H9 (cell line): ENCODE measurements around the gene APOBEC3B. TPM values are rescaled to one million over a fixed set of nuclear protein-coding genes. Genes with fewer than 3 reads are reported as not detected.

Experiments
- DNase-seq: peaks from one replicate; pipeline ENCODE4 v3.0.0-alpha.2; 2017
- H2AFZ ChIP-seq: one replicate; pipeline ENCODE4 v1.6.1; 2013; ENCODE audit warnings: mild to moderate bottlenecking, low read length, control low read depth, moderate library complexity
- H2AK5ac ChIP-seq: 2 replicates; pipeline ENCODE4 v1.6.1; 2013; ENCODE audit warnings: low read length, control low read depth, mixed read lengths; ENCODE audit not compliant: insufficient read length
- H2BK120ac ChIP-seq: one replicate; pipeline ENCODE4 v1.6.1; 2013; ENCODE audit warnings: low read depth, mild to moderate bottlenecking, low read length, control low read depth, inconsistent platforms; ENCODE audit not compliant: poor library complexity, severe bottlenecking
- H2BK12ac ChIP-seq: 2 replicates; pipeline ENCODE4 v1.6.1; 2013; ENCODE audit warnings: low read length, control low read depth, mixed read lengths, low read depth; ENCODE audit not compliant: insufficient read length
- H2BK15ac ChIP-seq: 2 replicates; pipeline ENCODE4 v1.6.1; 2013; ENCODE audit warnings: low read depth, low read length, control low read depth
- H2BK20ac ChIP-seq: one replicate; pipeline ENCODE4 v1.6.1; 2013; ENCODE audit warnings: low read depth, mild to moderate bottlenecking, low read length, control low read depth, inconsistent platforms; ENCODE audit not compliant: poor library complexity, severe bottlenecking
- H2BK5ac ChIP-seq: 2 replicates; pipeline ENCODE4 v1.6.1; 2013; ENCODE audit warnings: low read length, control low read depth, mixed read lengths; ENCODE audit not compliant: insufficient read length
- H3K14ac ChIP-seq: 2 replicates; pipeline ENCODE4 v1.6.1; 2013; ENCODE audit warnings: low read length, control low read depth; ENCODE audit not compliant: insufficient read depth
- H3K18ac ChIP-seq: 2 replicates; pipeline ENCODE4 v1.6.1; 2013; ENCODE audit warnings: low read depth, mild to moderate bottlenecking, mixed read lengths, low read length, control low read depth; ENCODE audit not compliant: insufficient read length
- H3K23ac ChIP-seq: 2 replicates; pipeline ENCODE4 v1.6.1; 2013; ENCODE audit warnings: low read length, control low read depth, mixed read lengths, low read depth; ENCODE audit not compliant: insufficient read length
- H3K23me2 ChIP-seq: 2 replicates; pipeline ENCODE4 v1.6.1; 2013; ENCODE audit warnings: low read depth, mild to moderate bottlenecking, mixed read lengths, low read length, control low read depth; ENCODE audit not compliant: insufficient read length, poor library complexity, severe bottlenecking
- H3K27ac ChIP-seq: 2 replicates; pipeline ENCODE4 v1.5.1; 2013; ENCODE audit warnings: low read length, control low read depth, mixed read lengths, low read depth; ENCODE audit not compliant: insufficient read length
- H3K27me3 ChIP-seq: 2 replicates; pipeline ENCODE4 v1.6.1; 2013; ENCODE audit warnings: low read length, control low read depth, inconsistent platforms; ENCODE audit not compliant: insufficient read depth
- H3K4ac ChIP-seq: 2 replicates; pipeline ENCODE4 v1.6.1; 2013; ENCODE audit warnings: low read depth, mild to moderate bottlenecking, control low read depth, inconsistent platforms, low read length, moderate library complexity
- H3K4me1 ChIP-seq: 2 replicates; pipeline ENCODE4 v1.6.1; 2013; ENCODE audit warnings: low read length, control low read depth, inconsistent platforms; ENCODE audit not compliant: insufficient read depth
- H3K4me2 ChIP-seq: 2 replicates; pipeline ENCODE4 v1.6.1; 2013; ENCODE audit warnings: low read length, control low read depth, mixed read lengths; ENCODE audit not compliant: insufficient read length, insufficient read depth
- H3K56ac ChIP-seq: 2 replicates; pipeline ENCODE4 v1.6.1; 2013; ENCODE audit warnings: low read depth, mild to moderate bottlenecking, mixed read lengths, low read length, control low read depth; ENCODE audit not compliant: insufficient read length
- H3K79me1 ChIP-seq: 2 replicates; pipeline ENCODE4 v1.6.1; 2013; ENCODE audit warnings: low read depth, mild to moderate bottlenecking, moderate library complexity, low read length, control low read depth, inconsistent platforms; ENCODE audit not compliant: insufficient read depth, poor library complexity, severe bottlenecking
- H3K79me2 ChIP-seq: 2 replicates; pipeline ENCODE4 v1.6.1; 2013; ENCODE audit warnings: low read length, control low read depth, inconsistent platforms; ENCODE audit not compliant: insufficient read depth
- H3K9ac ChIP-seq: 2 replicates; pipeline ENCODE4 v1.6.1; 2013; ENCODE audit warnings: low read length, control low read depth, mixed read lengths; ENCODE audit not compliant: insufficient read length; ENCODE audit errors: extremely low read depth
- H3K9me3 ChIP-seq: one replicate; pipeline ENCODE4 v1.6.1; 2013; ENCODE audit warnings: low read depth, low read length, inconsistent platforms; ENCODE audit not compliant: control insufficient read depth
- H3T11ph ChIP-seq: one replicate; pipeline ENCODE4 v1.6.1; 2013; ENCODE audit warnings: mild to moderate bottlenecking, low read length, control low read depth, inconsistent platforms
- H4K20me1 ChIP-seq: one replicate; pipeline ENCODE4 v1.6.1; 2013; ENCODE audit not compliant: control insufficient read depth, insufficient read length, insufficient read depth
- H4K5ac ChIP-seq: 2 replicates; pipeline ENCODE4 v1.6.1; 2013; ENCODE audit warnings: low read depth, mild to moderate bottlenecking, mixed read lengths, low read length, control low read depth; ENCODE audit not compliant: insufficient read length
- H4K8ac ChIP-seq: replicated peaks from 2 replicates; pipeline ENCODE4 v1.6.1; 2013; ENCODE audit warnings: low read length, control low read depth, mixed read lengths, low read depth; ENCODE audit not compliant: insufficient read length
- H4K91ac ChIP-seq: 2 replicates; pipeline ENCODE4 v1.6.1; 2013; ENCODE audit warnings: low read depth, mild to moderate bottlenecking, moderate library complexity, mixed read lengths, low read length, control low read depth; ENCODE audit not compliant: insufficient read length
- H3K27ac Mint-ChIP-seq, 3 experiments: 2 replicates in 2 of 3; 3 replicates in 1 of 3; pipeline ENCODE4 v1.8.0; 2020 to 2021; ENCODE audit warnings: mixed read lengths in 3 of 3, mild to moderate bottlenecking in 1 of 3, moderate library complexity in 1 of 3
- H3K27me3 Mint-ChIP-seq: 2 replicates; pipeline ENCODE4 v1.8.0; 2021; ENCODE audit warnings: low read depth, mild to moderate bottlenecking, moderate library complexity, mixed read lengths
- H3K36me3 Mint-ChIP-seq, 3 experiments: 2 replicates in 2 of 3; 3 replicates in 1 of 3; pipeline ENCODE4 v1.8.0; 2020 to 2021; ENCODE audit warnings: low read depth in 3 of 3, mixed read lengths in 3 of 3; ENCODE audit not compliant: insufficient read depth in 1 of 3
- H3K4me1 Mint-ChIP-seq, 2 experiments: 2 replicates each; pipeline ENCODE4 v1.8.0; 2020; ENCODE audit warnings: mixed read lengths in 2 of 2
- H3K4me3 Mint-ChIP-seq, 2 experiments: 2 replicates in 1 of 2; 3 replicates in 1 of 2; pipeline ENCODE4 v1.8.0; 2020 to 2021; ENCODE audit warnings: mild to moderate bottlenecking in 2 of 2, mixed read lengths in 2 of 2, moderate library complexity in 1 of 2
- H3K9me3 Mint-ChIP-seq, 2 experiments: 2 replicates in 1 of 2; 3 replicates in 1 of 2; pipeline ENCODE4 v1.8.0; 2020; ENCODE audit warnings: mild to moderate bottlenecking in 2 of 2, mixed read lengths in 2 of 2, moderate library complexity in 1 of 2
- CTCF ChIP-seq: fragments of 200-600 bp; sonication (generic); conservative IDR thresholded peaks from 3 replicates; pipeline ENCODE4 v1.8.0; 2021; ENCODE audit warnings: antibody characterized with exemption, mild to moderate bottlenecking
- WGBS: extraction: QIAGEN DNeasy Blood & Tissue Kit; methylation state at CpG from one replicate; pipeline ENCODE4 v1.1.7; 2013; ENCODE audit warnings: missing lambda C conversion rate, low lambda C conversion rate, mixed read lengths; ENCODE audit not compliant: insufficient read length; ENCODE audit errors: extremely low coverage; 5-methylcytosine and 5-hydroxymethylcytosine counted together
- total RNA-seq: library from RNA; stranded (reverse); gene quantifications from 2 replicates; pipeline ENCODE4 v1.2.1, GENCODE V29; 2021

The APOBEC3B gene
- total RNA-seq, 1 experiment from 2014 or later, result 29.0 TPM

GRCh38 chr22:38947321-38948140 lies 34.6 kb upstream of the APOBEC3B start:
- peak overlapping the region in 1 of 3 experiments; percentile 13; a peak in 1 of 7 replicates for H3K27ac Mint-ChIP-seq
- peaks cover 38% of the 10 kb centered on the region for H3K27me3 Mint-ChIP-seq
- Histone ChIP-seq H3K79me2 (no peaks in the 10 kb centered on the region), H4K5ac (no peak overlapping the region), H4K20me1 (no peaks in the 10 kb centered on the region), H2AK5ac (no peak overlapping the region), H4K8ac (no peak overlapping the region), H4K91ac (no peak overlapping the region), H2BK12ac (no peak overlapping the region), H3T11ph (no peak overlapping the region), H3K18ac (no peak overlapping the region), H3K9ac (no peak overlapping the region), H2BK120ac (no peak overlapping the region), H3K79me1 (no peaks in the 10 kb centered on the region), H3K4me2 (no peak overlapping the region), H2AFZ (no peak overlapping the region), H3K23ac (no peak overlapping the region), H3K14ac (no peak overlapping the region), H3K27me3 (no peaks in the 10 kb centered on the region), H3K27ac (no peak overlapping the region), H3K23me2 (no peaks in the 10 kb centered on the region), H3K4me1 (no peaks in the 10 kb centered on the region), H3K4ac (no peak overlapping the region), H2BK20ac (no peak overlapping the region), H3K9me3 (no peaks in the 10 kb centered on the region), H3K56ac (no peak overlapping the region), H2BK5ac (no peak overlapping the region), H2BK15ac (no peak overlapping the region)
- TF ChIP-seq CTCF, result no peak
- no peaks in the 10 kb centered on the region; a peak in 1 of 5 replicates for H3K9me3 Mint-ChIP-seq
- H3K4me3 Mint-ChIP-seq, result no peak overlapping the region
- H3K4me1 Mint-ChIP-seq, result peaks cover 20 to 29% of the 10 kb centered on the region in 2 experiments
- no peaks in the 10 kb centered on the region for H3K36me3 Mint-ChIP-seq
- no peak for DNase-seq
- WGBS, result no CpG with 5 or more reads among the region's 14 CpGs
